IMR-90 (cell line): ENCODE results near the gene C22orf42. TPM values are rescaled to one million over a fixed set of nuclear protein-coding genes. Genes with fewer than 3 reads are reported as not detected.

Experiments
- ATAC-seq: fragments of 200-7000 bp; cut with Tn5 transposase; 2 replicates; pipeline ENCODE4 v1.9.1; 2020; ENCODE audit warnings: low read depth, mild to moderate bottlenecking, moderate library complexity
- BruUV-seq: library from RNA; stranded (reverse); fragments of 400-500 nt; replicated peaks from 2 replicates; lab custom pipeline; 2021; lab: Mats Ljungman, UMichigan
- CTCF ChIA-PET: fragments of 300-600 bp; formaldehyde crosslinking; extraction: SDS; loops from one replicate; lab custom pipeline; 2021; ENCODE audit warnings: antibody characterized with exemption; lab: Yijun Ruan, JAX
- POLR2A ChIA-PET: fragments of 300-600 bp; sonication (Branson Sonifier 250); formaldehyde crosslinking; loops from one replicate; lab custom pipeline; 2022; ENCODE audit warnings: antibody characterized with exemption; ENCODE audit not compliant: unreplicated experiment; lab: Charles Lee
- DNase-seq: peaks from one replicate; pipeline ENCODE4 v3.0.0; 2013
- H2AFZ ChIP-seq: replicated peaks from 2 replicates; pipeline ENCODE3; 2013; ENCODE audit warnings: low read length, mild to moderate bottlenecking; ENCODE audit not compliant: poor library complexity
- H2AK5ac ChIP-seq: 2 replicates; pipeline ENCODE4 v1.6.1; 2013; ENCODE audit warnings: low read depth, low read length, inconsistent platforms
- H2AK9ac ChIP-seq: replicated peaks from 2 replicates; pipeline ENCODE3; 2013; ENCODE audit warnings: mild to moderate bottlenecking, low read depth, low read length, moderate library complexity; ENCODE audit not compliant: poor library complexity
- H2BK120ac ChIP-seq: 2 replicates; pipeline ENCODE4 v1.6.1; 2013; ENCODE audit warnings: low read depth, low read length, inconsistent platforms
- H2BK15ac ChIP-seq: 3 replicates; pipeline ENCODE4 v1.6.1; 2013; ENCODE audit warnings: low read depth, low read length, inconsistent platforms
- H2BK20ac ChIP-seq: 2 replicates; pipeline ENCODE4 v1.6.1; 2013; ENCODE audit warnings: low read depth, mild to moderate bottlenecking, inconsistent platforms, low read length, moderate library complexity
- H2BK5ac ChIP-seq: 2 replicates; pipeline ENCODE4 v1.6.1; 2013; ENCODE audit warnings: mild to moderate bottlenecking, low read depth, low read length, inconsistent platforms; ENCODE audit not compliant: poor library complexity, severe bottlenecking
- H3K14ac ChIP-seq: replicated peaks from 2 replicates; pipeline ENCODE4 v1.6.1; 2013; ENCODE audit warnings: low read depth, low read length, inconsistent platforms
- H3K18ac ChIP-seq: 2 replicates; pipeline ENCODE4 v1.6.1; 2013; ENCODE audit warnings: low read depth, low read length, control low read depth
- H3K23ac ChIP-seq: 2 replicates; pipeline ENCODE4 v1.6.1; 2013; ENCODE audit warnings: low read depth, low read length, inconsistent platforms
- H3K27ac ChIP-seq: 2 replicates; pipeline ENCODE4 v1.5.1; 2013; ENCODE audit warnings: mild to moderate bottlenecking, control low read depth, low read length; ENCODE audit not compliant: insufficient read depth
- H3K27me3 ChIP-seq: 2 replicates; pipeline ENCODE4 v1.6.1; 2013; ENCODE audit warnings: low read length; ENCODE audit not compliant: control insufficient read depth, insufficient read depth
- H3K36me3 ChIP-seq: 2 replicates; pipeline ENCODE4 v1.6.1; 2013; ENCODE audit warnings: low read length, mixed read lengths; ENCODE audit not compliant: control insufficient read depth, insufficient read depth
- H3K4ac ChIP-seq: 2 replicates; pipeline ENCODE4 v1.6.1; 2013; ENCODE audit warnings: low read depth, low read length, inconsistent platforms
- H3K4me1 ChIP-seq: 2 replicates; pipeline ENCODE4 v1.6.1; 2013; ENCODE audit warnings: low read length, mixed read lengths; ENCODE audit not compliant: control insufficient read depth, insufficient read depth
- H3K4me2 ChIP-seq: 2 replicates; pipeline ENCODE4 v1.6.1; 2013; ENCODE audit warnings: low read depth, mild to moderate bottlenecking, control low read depth, low read length, moderate library complexity
- H3K4me3 ChIP-seq: 2 replicates; pipeline ENCODE4 v1.5.1; 2013; ENCODE audit warnings: low read depth, mild to moderate bottlenecking, control low read depth, low read length, moderate library complexity; ENCODE audit not compliant: insufficient read depth
- H3K56ac ChIP-seq: 2 replicates; pipeline ENCODE4 v1.6.1; 2013; ENCODE audit warnings: low read length, inconsistent platforms; ENCODE audit not compliant: insufficient read depth; ENCODE audit errors: extremely low read depth
- H3K79me1 ChIP-seq, 2 experiments: 2 replicates each; pipeline ENCODE4 v1.6.1; 2013; ENCODE audit warnings: low read length in 2 of 2, inconsistent platforms in 1 of 2, low read depth in 1 of 2
- H3K9ac ChIP-seq: 2 replicates; pipeline ENCODE4 v1.6.1; 2013; ENCODE audit warnings: low read depth, low read length, control low read depth
- H3K9me1 ChIP-seq: 2 replicates; pipeline ENCODE4 v1.6.1; 2013; ENCODE audit warnings: low read length, inconsistent platforms; ENCODE audit not compliant: insufficient read depth
- H3K9me3 ChIP-seq: 2 replicates; pipeline ENCODE4 v1.6.1; 2013; ENCODE audit warnings: low read length; ENCODE audit not compliant: control insufficient read depth, insufficient read depth
- H4K20me1 ChIP-seq: 2 replicates; pipeline ENCODE4 v1.6.1; 2013; ENCODE audit warnings: low read length, inconsistent platforms; ENCODE audit not compliant: insufficient read depth
- H4K5ac ChIP-seq: 2 replicates; pipeline ENCODE4 v1.6.1; 2013; ENCODE audit warnings: mild to moderate bottlenecking, low read depth, low read length, control low read depth
- H4K8ac ChIP-seq, 2 experiments: 2 replicates each; pipeline ENCODE4 v1.6.1; 2013; ENCODE audit warnings: low read depth in 2 of 2, low read length in 2 of 2, control low read depth in 1 of 2, inconsistent platforms in 1 of 2
- H4K91ac ChIP-seq: 2 replicates; pipeline ENCODE4 v1.6.1; 2013; ENCODE audit warnings: low read depth, low read length, inconsistent platforms; ENCODE audit not compliant: insufficient read depth
- BHLHE40 ChIP-seq: fragments of 150-350 bp; IDR thresholded peaks from 2 replicates; pipeline ENCODE4 v1.6.1; 2016; ENCODE audit warnings: mild to moderate bottlenecking, low read depth, low read length
- CEBPB ChIP-seq: IDR thresholded peaks from 2 replicates; pipeline ENCODE4 v1.6.1; 2012; ENCODE audit warnings: low read depth, low read length, improper control_type of control experiment
- CTCF ChIP-seq: conservative IDR thresholded peaks from 2 replicates; pipeline ENCODE4 v1.5.1; 2012; ENCODE audit warnings: mild to moderate bottlenecking, low read depth, low read length, improper control_type of control experiment
- ELK1 ChIP-seq: fragments of 150-350 bp; IDR thresholded peaks from 2 replicates; pipeline ENCODE4 v1.6.1; 2016; ENCODE audit warnings: low read depth, mild to moderate bottlenecking, low read length, moderate library complexity, borderline replicate concordance
- FOS ChIP-seq: fragments of 150-350 bp; IDR thresholded peaks from 2 replicates; pipeline ENCODE4 v1.6.1; 2016; ENCODE audit warnings: low read depth, low read length
- NFE2L2 ChIP-seq: fragments of 150-350 bp; IDR thresholded peaks from 2 replicates; pipeline ENCODE4 v1.6.1; 2016; ENCODE audit warnings: low read depth, mild to moderate bottlenecking, low read length
- RAD21 ChIP-seq: IDR thresholded peaks from 2 replicates; pipeline ENCODE4 v1.6.1; 2012; ENCODE audit warnings: low read length, improper control_type of control experiment
- RCOR1 ChIP-seq: IDR thresholded peaks from 2 replicates; pipeline ENCODE4 v1.6.1; 2012; ENCODE audit warnings: mild to moderate bottlenecking, low read length, improper control_type of control experiment; ENCODE audit not compliant: insufficient replicate concordance
- RFX5 ChIP-seq: IDR thresholded peaks from 2 replicates; pipeline ENCODE4 v1.8.0; 2012; ENCODE audit warnings: low read depth, mild to moderate bottlenecking, low read length, moderate library complexity
- SMC3 ChIP-seq: fragments of 150-350 bp; IDR thresholded peaks from 2 replicates; pipeline ENCODE4 v1.6.1; 2016; ENCODE audit warnings: low read depth, mild to moderate bottlenecking, antibody characterized with exemption, low read length, moderate library complexity
- WGBS, 2 experiments: methylation state at CpG; one replicate each; pipeline versions ENCODE4 v1.1.5 to v1.1.7; 2013; ENCODE audit warnings: missing lambda C conversion rate in 2 of 2; ENCODE audit not compliant: insufficient read length in 1 of 2; ENCODE audit errors: extremely low coverage in 2 of 2; 5-methylcytosine and 5-hydroxymethylcytosine counted together
- dilution Hi-C: fragments of 300-500 bp; cut with HindIII; formaldehyde crosslinking; loops from one replicate; pipeline ENCODE4 v1.14.3; 2018; ENCODE audit warnings: low sequenced_read_pairs; ENCODE audit not compliant: unreplicated experiment
- in situ Hi-C: fragments of 300-500 bp; cut with MboI; formaldehyde crosslinking; loops from 3 replicates; pipeline ENCODE4 v1.14.3; 2019; ENCODE audit warnings: low sequenced_read_pairs, inconsistent platforms, mixed read lengths
- intact Hi-C: fragments of 100-400 bp; cut with micrococcal nuclease; formaldehyde crosslinking; loops from 2 replicates; pipeline ENCODE4 v1.10.0; 2022
- polyA plus RNA-seq, 3 experiments: library from polyadenylated mRNA; depleted of rRNA; stranded (reverse); fragments of >200 nt; gene quantifications; 2 replicates each; pipeline ENCODE4 v1.2.3, GENCODE V29; 2012; ENCODE audit warnings: low replicate concordance in 1 of 3
- total RNA-seq: library from RNA; depleted of rRNA; stranded (reverse); fragments of >200 nt; gene quantifications from 2 replicates; pipeline ENCODE4 v1.2.3, GENCODE V29; 2012

Gene C22orf42
- total and polyA plus RNA-seq, 2 of the 4 experiments (the other 2 are of a cell fraction), result not detected

- 62% methylated on average over 3 of the region's 15 CpGs; no CpG with 5 or more reads in 1 of the 2 experiments for WGBS, 2 experiments
- no peaks in the 10 kb centered on the region for H3K9me1 ChIP-seq
Measured at GRCh38 chr22:32119568-32120235, 39.4 kb downstream of the C22orf42 start.

More at GRCh38 chr22:32119568-32120235, 39.4 kb downstream of the C22orf42 start:
- no peak overlapping the region for H3K56ac ChIP-seq
- H3K4me2 ChIP-seq, result no peak overlapping the region
- no peak overlapping the region for H2BK20ac ChIP-seq
- no peak overlapping the region for H4K8ac ChIP-seq
- no peaks in the 10 kb centered on the region for H3K4me1 ChIP-seq
- H3K79me1 ChIP-seq, result no peaks in the 10 kb centered on the region
- H4K20me1 ChIP-seq, result no peaks in the 10 kb centered on the region
- H3K9me3 ChIP-seq, result no peaks in the 10 kb centered on the region
- CTCF ChIA-PET, result no interaction called here
- dilution Hi-C loops (no loop called here), intact Hi-C loops (no loop called here), in situ Hi-C loops (no loop called here)
- no peak overlapping the region for H3K23ac ChIP-seq
- no peak overlapping the region for H2AFZ ChIP-seq
- H3K4me3 ChIP-seq, result no peak overlapping the region
- no peak overlapping the region for H3K14ac ChIP-seq
- no TSS peak for BruUV-seq
- H2BK15ac ChIP-seq, result no peak overlapping the region
- H3K4ac ChIP-seq, result no peak overlapping the region
- H4K91ac ChIP-seq, result no peak overlapping the region
- no peak overlapping the region for H4K5ac ChIP-seq
- no peak overlapping the region for H3K18ac ChIP-seq
- H3K27ac ChIP-seq, result no peak overlapping the region
- H2BK120ac ChIP-seq, result no peak overlapping the region
- no peak overlapping the region for H2AK5ac ChIP-seq
- POLR2A ChIA-PET, result no interaction called here
- ATAC-seq, result no peak
- no peak overlapping the region for H2BK5ac ChIP-seq
- no peak for DNase-seq
- no peak overlapping the region for H2AK9ac ChIP-seq
- no peak for TF ChIP-seq RAD21
- no peak for TF ChIP-seq FOS
- no peak for TF ChIP-seq BHLHE40
- TF ChIP-seq SMC3, result no peak
- no peak for TF ChIP-seq RCOR1
- no peak for TF ChIP-seq NFE2L2
- no peak for TF ChIP-seq RFX5
- no peak for TF ChIP-seq CTCF
- no peak for TF ChIP-seq ELK1
- no peak for TF ChIP-seq CEBPB
- H3K9ac ChIP-seq, result no peak overlapping the region
- H3K36me3 ChIP-seq, result no peaks in the 10 kb centered on the region
- peaks cover 2% of the 10 kb centered on the region for H3K27me3 ChIP-seq
